HepG2 (cell line): Measurements from ENCODE around the gene SVIP. TPM values are rescaled to one million over a fixed set of nuclear protein-coding genes. Genes with fewer than 3 reads are reported as not detected.

Experiments
- ATF4 ChIP-seq, 2 experiments: fragments of 450-650 bp in 1 of 2; sonication (generic) in 1 of 2; formaldehyde crosslinking; IDR thresholded peaks; 2 replicates each; pipeline versions ENCODE4 v1.5.0 to v1.8.0; 2020 to 2022; ENCODE audit warnings: mild to moderate bottlenecking in 1 of 2, missing genetic modification reagents in 1 of 2
- CHD2 ChIP-seq: IDR thresholded peaks from 2 replicates; pipeline ENCODE4 v1.6.1; 2011; ENCODE audit warnings: low read depth, low read length, improper control_type of control experiment
- MEIS2 ChIP-seq: sonication (generic); formaldehyde crosslinking; IDR thresholded peaks from 2 replicates; pipeline ENCODE4 v1.9.0; 2021; ENCODE audit warnings: mild to moderate bottlenecking, missing genetic modification reagents
- PRDM10 ChIP-seq: sonication (generic); formaldehyde crosslinking; IDR thresholded peaks from 2 replicates; pipeline ENCODE4 v1.4.0; 2020; ENCODE audit warnings: low read depth, missing genetic modification reagents
- SKIL ChIP-seq: sonication (generic); formaldehyde crosslinking; IDR thresholded peaks from 2 replicates; pipeline ENCODE4 v1.8.0; 2022; ENCODE audit warnings: missing genetic modification reagents, mild to moderate bottlenecking, moderate library complexity, borderline replicate concordance
- SOX5 ChIP-seq: IDR thresholded peaks from 2 replicates; pipeline ENCODE4 v1.6.1; 2016; ENCODE audit warnings: borderline replicate concordance
- TBX2 ChIP-seq: sonication (generic); formaldehyde crosslinking; IDR thresholded peaks from 2 replicates; pipeline ENCODE4 v1.5.0; 2020; ENCODE audit warnings: missing genetic modification reagents, mild to moderate bottlenecking, borderline replicate concordance
- TFE3 ChIP-seq: IDR thresholded peaks from 2 replicates; pipeline ENCODE4 v1.6.1; 2016
- THAP8 ChIP-seq: sonication (generic); formaldehyde crosslinking; IDR thresholded peaks from 2 replicates; pipeline ENCODE4 v1.5.1; 2020; ENCODE audit warnings: missing genetic modification reagents, mild to moderate bottlenecking, borderline replicate concordance
- ZBTB2 ChIP-seq: sonication (generic); formaldehyde crosslinking; IDR thresholded peaks from 2 replicates; pipeline ENCODE4 v1.8.0; 2022; ENCODE audit warnings: low read depth, missing genetic modification reagents
- ZKSCAN8 ChIP-seq: IDR thresholded peaks from 2 replicates; pipeline ENCODE4 v1.6.1; 2016; ENCODE audit warnings: borderline replicate concordance, missing genetic modification reagents, missing compliant biosample characterization
- ZNF501 ChIP-seq: sonication (generic); formaldehyde crosslinking; IDR thresholded peaks from 2 replicates; pipeline ENCODE4 v1.5.1; 2020; ENCODE audit warnings: mild to moderate bottlenecking, moderate library complexity, missing genetic modification reagents
- ZNF660 ChIP-seq: sonication (generic); formaldehyde crosslinking; IDR thresholded peaks from 2 replicates; pipeline ENCODE4 v1.5.1; 2020; ENCODE audit warnings: mild to moderate bottlenecking, low read depth, missing genetic modification reagents, borderline replicate concordance
- ZNF670 ChIP-seq: sonication (generic); formaldehyde crosslinking; IDR thresholded peaks from 2 replicates; pipeline ENCODE4 v1.8.0; 2022; ENCODE audit warnings: mild to moderate bottlenecking, missing genetic modification reagents, borderline replicate concordance
- ZNF761 ChIP-seq: sonication (generic); formaldehyde crosslinking; conservative IDR thresholded peaks from 2 replicates; pipeline ENCODE4 v1.4.0; 2020; ENCODE audit warnings: mild to moderate bottlenecking, missing genetic modification reagents
- polyA plus RNA-seq, 8 experiments: library from polyadenylated mRNA; depleted of rRNA in 3 of 8; stranded (reverse) in 7 of 8; unstranded in 1 of 8; fragments of >200 nt; fragmentation: Illumina TruSeq in 4 of 8; extraction: Trizol in 4 of 8; gene quantifications; 2 replicates each; pipeline versions ENCODE4 v1.2.1 to v1.2.3, GENCODE V29; 2011 to 2016; ENCODE audit warnings: low read depth in 4 of 8, missing spikeins in 1 of 8, mixed read lengths in 1 of 8; ENCODE audit not compliant: insufficient read depth in 1 of 8
- total RNA-seq, 5 experiments: library from RNA; depleted of rRNA; stranded (reverse); fragments of >200 nt; fragmentation: Illumina TruSeq; extraction: Trizol; gene quantifications; 2 replicates each; pipeline ENCODE4 v1.2.3, GENCODE V29; 2016; ENCODE audit warnings: low read depth in 1 of 5

Gene SVIP
- total and polyA plus RNA-seq, 2 of the 13 experiments (the other 11 are each of a cell fraction or from before 2014, with no cell fraction given) = 6.3 to 27.2 TPM

GRCh38 chr11:22829231-22830081 is at the start of gene SVIP (continued):
- peak; percentile 53; the same call in 1 of the 2 replicates for TF ChIP-seq ZBTB2 (CRISPR knock-in tag)
- peak; percentile 51; the same call in 1 of the 2 replicates for TF ChIP-seq ZNF761
- peak; percentile 52; the same call in 1 of the 2 replicates for TF ChIP-seq TBX2 (CRISPR knock-in tag)
- peak; percentile 36; the same call in 1 of the 2 replicates for TF ChIP-seq SOX5
- TF ChIP-seq ZNF660 (CRISPR knock-in tag) = no peak
- TF ChIP-seq PRDM10 (CRISPR knock-in tag) = peak; percentile 66; the same call in 1 of the 2 replicates
- 0 out of 2 replicates have a peak, but pooled peaks have one; percentile 5 for TF ChIP-seq TFE3 (CRISPR knock-in tag)
- TF ChIP-seq SKIL (CRISPR knock-in tag) = no peak
- no peak for TF ChIP-seq THAP8 (CRISPR knock-in tag)
- TF ChIP-seq ATF4 (CRISPR knock-in tag; IDR thresholded peaks at IDR 0.05) = peak in 1 of 2 experiments; percentile 64; a peak in 2 of 4 replicates
- TF ChIP-seq ZNF501 = peak; percentile 79; the same call in 1 of the 2 replicates
- peak; percentile 49; the same call in 1 of the 2 replicates for TF ChIP-seq MEIS2 (CRISPR knock-in tag)
- TF ChIP-seq CHD2 = peak; percentile 94
- 0 out of 2 replicates have a peak, but pooled peaks have one; percentile 52 for TF ChIP-seq ZKSCAN8 (CRISPR knock-in tag)
- peak; percentile 86; the same call in 1 of the 2 replicates for TF ChIP-seq ZNF670 (CRISPR knock-in tag)
